Measurements from ENCODE around the gene ENPP3. TPM values are rescaled to one million over a fixed set of nuclear protein-coding genes. Genes with fewer than 3 reads are reported as not detected.

The ENPP3 gene
- total and polyA plus RNA-seq, 9 of the 15 experiments (the other 6 are each of a cell fraction or from before 2014, with no cell fraction given) = 14.0 to 32.8 (median 21.6) TPM

DNA sequence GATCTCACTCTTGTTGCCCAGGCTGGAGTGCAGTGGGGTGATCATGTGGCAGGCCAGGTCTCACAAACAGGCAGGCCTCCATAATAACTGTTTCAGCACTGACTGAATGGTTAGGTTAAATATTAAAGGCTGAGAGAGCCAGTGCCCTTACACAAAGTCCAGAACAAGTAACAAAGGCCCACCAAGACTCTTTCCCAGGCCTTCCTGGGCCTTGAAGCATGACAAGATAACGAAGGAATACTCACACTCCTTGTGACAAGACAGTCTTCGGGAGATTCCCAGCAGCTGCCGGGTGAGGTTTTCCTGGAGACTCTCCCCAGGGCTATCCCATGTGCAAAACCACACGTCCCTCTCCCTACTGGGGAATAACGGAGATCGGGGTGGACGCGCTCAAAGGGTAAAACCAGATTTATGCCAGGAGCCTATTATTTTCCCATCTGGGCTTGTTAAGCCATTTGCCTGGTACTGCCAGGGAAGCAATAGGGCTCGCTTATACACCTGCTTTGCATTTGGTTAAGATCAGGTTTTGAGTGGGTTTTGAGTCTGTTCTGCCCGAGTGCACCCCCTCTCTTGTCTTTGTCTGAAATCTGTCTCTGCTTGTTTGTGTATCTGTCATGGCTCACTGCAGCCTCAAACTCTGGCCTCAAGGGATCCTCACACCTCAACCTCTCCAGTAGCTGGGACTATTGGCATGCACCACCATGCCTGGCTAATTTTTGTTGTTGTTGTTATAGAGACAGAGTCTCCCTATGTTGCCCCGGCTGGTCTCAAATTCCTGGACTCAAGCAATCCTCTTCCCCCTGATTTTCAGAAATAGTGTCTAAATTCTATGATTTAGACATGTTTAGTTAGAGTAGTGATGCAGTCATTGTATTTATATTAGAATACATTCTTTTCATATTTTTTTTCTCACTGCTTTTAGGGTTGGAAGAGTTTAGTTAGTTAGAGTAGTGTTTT, 1.4 kb upstream of the ENPP3 start:
- Histone ChIP-seq H4K20me1 (replicated peaks; ENCODE audit: control insufficient read depth, insufficient read depth, low read length) (no peaks in the 10 kb centered on the region), H3K27ac (ENCODE audit: extremely low read depth, low read depth, low read length) (no peak overlapping the region), H3K4me1 (replicated peaks in 1 of 2; ENCODE audit: control insufficient read depth in 2 of 2, insufficient read depth in 2 of 2, low read length in 2 of 2) (peaks cover 4 to 5% of the 10 kb centered on the region in 2 experiments; a peak in 3 of 5 replicates), H3K9ac (ENCODE audit: insufficient read depth in 1 of 2, low read depth in 2 of 2, low read length in 2 of 2) (no peak overlapping the region), H3K9me3 (replicated peaks; ENCODE audit: control insufficient read depth, insufficient read depth, low read depth, low read length) (no peaks in the 10 kb centered on the region), H2AFZ (ENCODE audit: low read depth, low read length) (peak overlapping the region; percentile 43; the same call in 1 of the 2 replicates), H3K4me2 (ENCODE audit: insufficient read depth, low read length) (no peak overlapping the region), H3K36me3 (ENCODE audit: control insufficient read depth, insufficient read depth, low read length) (no peaks in the 10 kb centered on the region; the same call in 2 of the 3 replicates), H3K4me3 (no peak overlapping the region), H3K27me3 (ENCODE audit: control insufficient read depth in 2 of 2, insufficient read depth in 2 of 2, low read length in 2 of 2) (no peaks in the 10 kb centered on the region), H3K79me2 (ENCODE audit: control insufficient read depth, insufficient read depth, low read length) (peaks cover 35% of the 10 kb centered on the region), H3K9me1 (ENCODE audit: control insufficient read depth, insufficient read depth, low read length) (no peaks in the 10 kb centered on the region)
- DNase-seq (ENCODE audit: extremely low read depth in 1 of 4, low spot score in 3 of 4) = no peak
- in situ Hi-C loops (cut with MboI) (loop anchor here (25.0 kb wide), 1 partner anchor 1177 kb away; the partner anchor contains the start of gene RPS12), intact Hi-C loops (cut with micrococcal nuclease) (no loop called here)
- no peak for FAIRE-seq
- ChIA-PET CTCF (ENCODE audit: low intra/inter-chr PET ratio) (no interaction called here), POLR2A (interaction anchor here (1.5 kb wide), 1 partner anchor 19 kb away, joined by 3 read pairs; no protein-coding TSS in a partner anchor)
- ATAC-seq = no peak
- 87% methylated on average over 11 of the region's 11 CpGs for WGBS (ENCODE audit: insufficient coverage, low coverage, missing lambda C conversion rate)
- BruUV-seq (replicated peaks) = no TSS peak
- TF ChIP-seq DDX20 (tag; IDR thresholded peaks at IDR 0.05; ENCODE audit: low read depth) (no peak), RBBP5 (IDR thresholded peaks at IDR 0.05; ENCODE audit: borderline replicate concordance, insufficient read depth, low read length, poor library complexity, severe bottlenecking) (no peak), SRSF9 (IDR thresholded peaks at IDR 0.05; ENCODE audit: borderline replicate concordance, low read depth, low read length) (no peak), YBX1 (IDR thresholded peaks at IDR 0.05) (no peak), ZFPM2 (CRISPR knock-in tag; IDR thresholded peaks at IDR 0.05) (no peak), ZBTB1 (CRISPR knock-in tag; IDR thresholded peaks at IDR 0.05; ENCODE audit: borderline replicate concordance, low read depth) (no peak), SNIP1 (IDR thresholded peaks at IDR 0.05; ENCODE audit: low read depth) (no peak), SIN3B (IDR thresholded peaks at IDR 0.05; ENCODE audit: low read depth) (no peak), COPS2 (conservative IDR thresholded peaks at IDR 0.05) (no peak), BACH1 (tag; IDR thresholded peaks at IDR 0.05) (no peak), SLC30A9 (CRISPR knock-in tag; IDR thresholded peaks at IDR 0.05) (no peak), ZKSCAN8 (CRISPR knock-in tag; IDR thresholded peaks at IDR 0.05) (no peak), ERF (CRISPR knock-in tag; IDR thresholded peaks at IDR 0.05) (no peak)
